ENCODE data around the gene ENG.

DNA sequence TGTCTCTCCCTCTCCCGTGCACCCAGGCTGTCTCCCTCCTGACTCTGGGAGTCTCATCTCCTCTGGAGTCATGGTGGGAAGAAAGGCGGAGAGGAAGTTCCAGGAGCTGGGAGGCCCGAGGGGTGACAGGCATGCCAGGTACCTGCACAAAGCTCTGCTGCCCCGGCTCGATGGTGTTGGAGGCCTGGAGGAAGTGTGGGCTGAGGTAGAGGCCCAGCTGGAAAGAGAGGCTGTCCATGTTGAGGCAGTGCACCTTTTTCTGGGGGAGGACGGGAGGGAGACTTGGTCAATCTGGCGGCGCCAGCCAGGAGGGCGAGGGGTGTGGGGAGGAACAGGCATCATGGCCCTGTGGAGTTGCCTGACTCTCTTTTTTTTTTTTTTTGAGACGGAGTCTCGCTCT is 35.9 kb downstream of the ENG start:
- TF ChIP-seq CTCF (IDR thresholded peaks at IDR 0.05; ENCODE audit: low read depth, low read length, poor library complexity, severe bottlenecking), result no peak
- TF ChIP-seq EZH2phosphoT487 (IDR thresholded peaks at IDR 0.05; ENCODE audit: borderline replicate concordance, low read length), result no peak

Data from DOHH2 (cell line).